ENCODE data around the gene FARS2.

Gene FARS2

GRCh38 chr6:5466281-5467136, 205.2 kb downstream of the FARS2 start:
- DNase-seq, result peak in 1 of 51 donors; percentile 18

GRCh38 chr6:5468586-5468985, 207.3 kb downstream of the FARS2 start:
- no peak for DNase-seq

GRCh38 chr6:5469101-5469846, 208.0 kb downstream of the FARS2 start:
- DNase-seq, result no peak

GRCh38 chr6:5471044-5471443, 209.7 kb downstream of the FARS2 start:
- peak in 30 of 51 donors; percentile 11 to 75 (median 49) for DNase-seq

GRCh38 chr6:5471637-5472398, 210.5 kb downstream of the FARS2 start:
- DNase-seq, result peak in 19 of 51 donors; percentile 2 to 53 (median 25)

GRCh38 chr6:5472571-5472970, 211.3 kb downstream of the FARS2 start:
- DNase-seq, result no peak

- DNase-seq, result no peak
These were observed 214.5 kb downstream of the FARS2 start for GRCh38 chr6:5475779-5476178.

GRCh38 chr6:5478380-5478779, 217.1 kb downstream of the FARS2 start:
- DNase-seq, result no peak

GRCh38 chr6:5481033-5481432, 219.7 kb downstream of the FARS2 start:
- peak in 8 of 51 donors; percentile 4 to 44 (median 16) for DNase-seq

- DNase-seq, result no peak
These were observed 220.4 kb downstream of the FARS2 start for GRCh38 chr6:5481750-5482149.

- no peak for DNase-seq
These were observed 221.3 kb downstream of the FARS2 start for GRCh38 chr6:5482619-5483018.

- DNase-seq, result no peak
These were observed 223.4 kb downstream of the FARS2 start for GRCh38 chr6:5484692-5485091.

- no peak for DNase-seq
These were observed 224.9 kb downstream of the FARS2 start for GRCh38 chr6:5486214-5486613.

- no peak for DNase-seq
These were observed 229.3 kb downstream of the FARS2 start for GRCh38 chr6:5490501-5491069.

GRCh38 chr6:5492356-5492755, 231.0 kb downstream of the FARS2 start:
- DNase-seq, result no peak

GRCh38 chr6:5493806-5494205, 232.5 kb downstream of the FARS2 start:
- no peak for DNase-seq

- DNase-seq, result peak in 1 of 51 donors; percentile 8
These were observed 236.7 kb downstream of the FARS2 start for GRCh38 chr6:5497896-5498578.

- DNase-seq, result no peak
These were observed 237.2 kb downstream of the FARS2 start for GRCh38 chr6:5498579-5498899.

- peak in 2 of 51 donors; percentile 12 to 22 for DNase-seq
These were observed 238.5 kb downstream of the FARS2 start for GRCh38 chr6:5499644-5500306.

GRCh38 chr6:5501837-5502236, 240.5 kb downstream of the FARS2 start:
- no peak for DNase-seq

GRCh38 chr6:5504078-5504477, 242.8 kb downstream of the FARS2 start:
- no peak for DNase-seq
